WTC11 (cell line): ENCODE data around the gene CHST15.

Source experiments
- ATF2 ChIP-seq: sonication (generic); formaldehyde crosslinking; IDR thresholded peaks from 2 replicates; pipeline ENCODE4 v1.8.1; 2022; ENCODE audit warnings: low read depth, missing genetic modification reagents, borderline replicate concordance
- ATF6 ChIP-seq: sonication (generic); formaldehyde crosslinking; IDR thresholded peaks from 2 replicates; pipeline ENCODE4 v1.8.1; 2023; ENCODE audit warnings: mild to moderate bottlenecking, missing genetic modification reagents
- CREB1 ChIP-seq: sonication (generic); formaldehyde crosslinking; IDR thresholded peaks from 2 replicates; pipeline ENCODE4 v1.8.0; 2023; ENCODE audit warnings: mild to moderate bottlenecking, missing genetic modification reagents
- CTCF ChIP-seq: fragments of 200-600 bp; IDR thresholded peaks from 2 replicates; pipeline ENCODE4 v1.8.0; 2022; ENCODE audit warnings: antibody characterized with exemption
- E2F4 ChIP-seq: sonication (generic); formaldehyde crosslinking; IDR thresholded peaks from 2 replicates; pipeline ENCODE4 v1.8.1; 2022; ENCODE audit warnings: low read depth, mild to moderate bottlenecking, moderate library complexity, missing genetic modification reagents, borderline replicate concordance
- ELF4 ChIP-seq: sonication (generic); formaldehyde crosslinking; IDR thresholded peaks from 2 replicates; pipeline ENCODE4 v1.8.1; 2022; ENCODE audit warnings: low read depth, mild to moderate bottlenecking, moderate library complexity, missing genetic modification reagents
- HMGXB4 ChIP-seq: sonication (generic); formaldehyde crosslinking; IDR thresholded peaks from 2 replicates; pipeline ENCODE4 v1.8.1; 2023; ENCODE audit warnings: mild to moderate bottlenecking, moderate library complexity, missing genetic modification reagents
- IRF2 ChIP-seq: sonication (generic); formaldehyde crosslinking; IDR thresholded peaks from 2 replicates; pipeline ENCODE4 v1.8.0; 2022; ENCODE audit warnings: low read depth, missing genetic modification reagents, borderline replicate concordance
- NFYB ChIP-seq: sonication (generic); formaldehyde crosslinking; conservative IDR thresholded peaks from 2 replicates; pipeline ENCODE4 v1.8.0; 2022; ENCODE audit warnings: low read depth, missing genetic modification reagents
- SP1 ChIP-seq: sonication (generic); formaldehyde crosslinking; conservative IDR thresholded peaks from 2 replicates; pipeline ENCODE4 v1.8.1; 2022; ENCODE audit warnings: missing genetic modification reagents
- TEAD4 ChIP-seq: sonication (generic); formaldehyde crosslinking; IDR thresholded peaks from 2 replicates; pipeline ENCODE4 v1.8.0; 2022; ENCODE audit warnings: mild to moderate bottlenecking, missing genetic modification reagents
- ZBTB21 ChIP-seq: sonication (generic); formaldehyde crosslinking; IDR thresholded peaks from 2 replicates; pipeline ENCODE4 v1.8.1; 2023; ENCODE audit warnings: mild to moderate bottlenecking, missing genetic modification reagents, borderline replicate concordance
- ZMAT4 ChIP-seq: fragments of 250-450 bp; sonication (Bioruptor Pico); IDR thresholded peaks from 2 replicates; pipeline ENCODE4 v1.9.0; 2021; ENCODE audit warnings: mild to moderate bottlenecking
- ZNF121 ChIP-seq: sonication (generic); formaldehyde crosslinking; IDR thresholded peaks from 2 replicates; pipeline ENCODE4 v1.8.0; 2023; ENCODE audit warnings: missing genetic modification reagents

GRCh38 chr10:124128811-124129145 lies 35.4 kb upstream of the CHST15 start:
- TF ChIP-seq CTCF (no peak), TEAD4 (CRISPR knock-in tag) (no peak), ZMAT4 (CRISPR knock-in tag) (no peak), ZNF121 (no peak), CREB1 (CRISPR knock-in tag) (no peak), HMGXB4 (CRISPR knock-in tag) (no peak), ATF6 (CRISPR knock-in tag) (no peak), SP1 (CRISPR knock-in tag) (no peak), ATF2 (no peak), ELF4 (CRISPR knock-in tag) (no peak), IRF2 (CRISPR knock-in tag) (no peak), E2F4 (CRISPR knock-in tag) (no peak), ZBTB21 (CRISPR knock-in tag) (no peak), NFYB (CRISPR knock-in tag) (no peak)
